Neural cell (in vitro differentiated cells): ENCODE measurements around the gene SLC25A46. TPM values are rescaled to one million over a fixed set of nuclear protein-coding genes. Genes with fewer than 3 reads are reported as not detected.

Experiments used
- H2AFZ ChIP-seq: fragments of 200-600, 300-800 bp; sonication (generic), shearing (Covaris generic); 2 replicates; pipeline ENCODE4 v1.6.0; 2014; ENCODE audit warnings: low read depth, mild to moderate bottlenecking, antibody characterized with exemption, low read length, moderate library complexity
- H3F3A ChIP-seq: fragments of 200-600 bp; shearing (Covaris generic); 2 replicates; pipeline ENCODE4 v1.6.1; 2016; ENCODE audit warnings: mild to moderate bottlenecking, moderate library complexity, mixed read lengths, antibody characterized with exemption, low read length; ENCODE audit not compliant: insufficient read depth, poor library complexity, severe bottlenecking
- H3K27ac ChIP-seq: fragments of 200-600, 300-800 bp; sonication (generic), shearing (Covaris generic); 2 replicates; pipeline ENCODE4 v1.5.1; 2014; ENCODE audit warnings: mild to moderate bottlenecking, low read length, moderate library complexity
- H3K27me3 ChIP-seq: fragments of 300-800, 200-600 bp; sonication (generic), shearing (Covaris generic); 2 replicates; pipeline ENCODE4 v1.6.0; 2014; ENCODE audit warnings: mild to moderate bottlenecking, low read depth, low read length, moderate library complexity; ENCODE audit not compliant: insufficient read depth
- H3K36me3 ChIP-seq: fragments of 300-800, 200-600 bp; sonication (generic), shearing (Covaris generic); 2 replicates; pipeline ENCODE4 v1.5.1; 2014; ENCODE audit warnings: mild to moderate bottlenecking, antibody characterized with exemption, low read length, moderate library complexity; ENCODE audit not compliant: insufficient read depth
- H3K4me2 ChIP-seq: fragments of 300-800, 200-600 bp; sonication (generic), shearing (Covaris generic); 2 replicates; pipeline ENCODE4 v1.6.0; 2014; ENCODE audit warnings: mild to moderate bottlenecking, low read length
- H3K4me3 ChIP-seq: fragments of 300-800, 200-600 bp; sonication (generic), shearing (Covaris generic); 2 replicates; pipeline ENCODE4 v1.5.1; 2014; ENCODE audit warnings: mild to moderate bottlenecking, low read length, moderate library complexity
- H3K79me2 ChIP-seq: fragments of 200-600 bp; shearing (Covaris generic); replicated peaks from 2 replicates; pipeline ENCODE4 v1.6.0; 2014; ENCODE audit warnings: mild to moderate bottlenecking, low read length, moderate library complexity; ENCODE audit not compliant: insufficient read depth
- H3K9ac ChIP-seq: fragments of 300-800, 200-600 bp; sonication (generic), shearing (Covaris generic); 2 replicates; pipeline ENCODE4 v1.6.1; 2016; ENCODE audit warnings: mild to moderate bottlenecking, low read length, mixed read lengths
- H3K9me2 ChIP-seq: fragments of 200-600 bp; shearing (Covaris generic); 2 replicates; pipeline ENCODE4 v1.6.1; 2016; ENCODE audit warnings: mild to moderate bottlenecking, low read length, mixed read lengths; ENCODE audit not compliant: insufficient read depth
- H3K9me3 ChIP-seq: fragments of 200-600, 300-800 bp; sonication (generic), shearing (Covaris generic); 2 replicates; pipeline ENCODE4 v1.6.1; 2016; ENCODE audit warnings: mild to moderate bottlenecking, mixed run types, low read length, moderate library complexity, mixed read lengths
- H4K20me1 ChIP-seq: fragments of 200-600 bp; shearing (Covaris generic); 2 replicates; pipeline ENCODE4 v1.6.1; 2016; ENCODE audit warnings: mild to moderate bottlenecking, mixed run types; ENCODE audit not compliant: insufficient read depth
- CTCF ChIP-seq: fragments of 450-650 bp; IDR thresholded peaks from 2 replicates; pipeline ENCODE4 v1.5.1; 2014; ENCODE audit warnings: antibody characterized with exemption, mild to moderate bottlenecking, moderate library complexity; ENCODE audit not compliant: poor library complexity, severe bottlenecking
- EP300 ChIP-seq: fragments of 450-650 bp; conservative IDR thresholded peaks from 2 replicates; pipeline ENCODE4 v1.6.1; 2014; ENCODE audit warnings: antibody characterized with exemption, mild to moderate bottlenecking, moderate library complexity; ENCODE audit not compliant: poor library complexity, severe bottlenecking
- EZH2 ChIP-seq: fragments of 200-600, 300-800 bp; shearing (Covaris generic), sonication (generic); IDR thresholded peaks from 2 replicates; pipeline ENCODE4 v1.6.1; 2014; ENCODE audit warnings: antibody characterized with exemption, low read length, borderline replicate concordance, mild to moderate bottlenecking; ENCODE audit not compliant: insufficient read depth, poor library complexity, severe bottlenecking
- MXI1 ChIP-seq: fragments of 450-650 bp; conservative IDR thresholded peaks from 2 replicates; pipeline ENCODE4 v1.6.1; 2014; ENCODE audit warnings: antibody characterized with exemption, mild to moderate bottlenecking; ENCODE audit not compliant: poor library complexity, severe bottlenecking
- POLR2AphosphoS5 ChIP-seq: IDR thresholded peaks from 2 replicates; pipeline ENCODE4 v1.6.1; 2012
- RAD21 ChIP-seq: fragments of 450-650 bp; conservative IDR thresholded peaks from 2 replicates; pipeline ENCODE4 v1.6.1; 2014; ENCODE audit warnings: antibody characterized with exemption, mild to moderate bottlenecking, moderate library complexity
- REST ChIP-seq: IDR thresholded peaks from 2 replicates; pipeline ENCODE4 v1.6.1; 2012; ENCODE audit warnings: borderline replicate concordance
- SMC3 ChIP-seq: fragments of 450-650 bp; conservative IDR thresholded peaks from 2 replicates; pipeline ENCODE4 v1.6.1; 2014; ENCODE audit warnings: antibody characterized with exemption, mild to moderate bottlenecking, moderate library complexity; ENCODE audit not compliant: poor library complexity
- TAF1 ChIP-seq: IDR thresholded peaks from 2 replicates; pipeline ENCODE4 v1.6.1; 2012; ENCODE audit warnings: low read depth
- polyA plus RNA-seq: library from polyadenylated mRNA; depleted of rRNA; stranded (reverse); fragments of >200 nt; gene quantifications from 2 replicates; pipeline ENCODE4 v1.2.3, GENCODE V29; 2014

Gene SLC25A46
- polyA plus RNA-seq, 1 donor from 2014 or later = 118 TPM

GRCh38 chr5:110707260-110707844 lies 31.5 kb upstream of the SLC25A46 start:
- Histone ChIP-seq H2AFZ (no peak overlapping the region), H3F3A (no peaks in the 10 kb centered on the region), H3K27me3 (no peaks in the 10 kb centered on the region), H3K27ac (no peak overlapping the region), H3K4me2 (no peak overlapping the region), H3K9me2 (no peaks in the 10 kb centered on the region), H3K36me3 (no peaks in the 10 kb centered on the region), H4K20me1 (no peaks in the 10 kb centered on the region), H3K9ac (no peak overlapping the region), H3K9me3 (no peaks in the 10 kb centered on the region), H3K79me2 (no peaks in the 10 kb centered on the region), H3K4me3 (no peak overlapping the region)
- no peak for TF ChIP-seq REST
- TF ChIP-seq RAD21 = no peak
- no peak for TF ChIP-seq EP300
- TF ChIP-seq POLR2AphosphoS5 = no peak
- TF ChIP-seq MXI1 = no peak

GRCh38 chr5:110716247-110717245 lies 22.3 kb upstream of the SLC25A46 start:
- H3K9me3 ChIP-seq = no peaks in the 10 kb centered on the region
- H2AFZ ChIP-seq = no peak overlapping the region
- no peaks in the 10 kb centered on the region for H3K9me2 ChIP-seq
- TF ChIP-seq EZH2 = no peak
- TF ChIP-seq SMC3 = no peak
- no peak for TF ChIP-seq POLR2AphosphoS5
- TF ChIP-seq CTCF = no peak
- no peak for TF ChIP-seq MXI1
- no peak for TF ChIP-seq RAD21
- no peak for TF ChIP-seq REST
- TF ChIP-seq EP300 = no peak
- TF ChIP-seq TAF1 = no peak
- no peak overlapping the region for H3K4me2 ChIP-seq
- H3K27ac ChIP-seq = no peak overlapping the region
- no peaks in the 10 kb centered on the region for H3K79me2 ChIP-seq
- no peaks in the 10 kb centered on the region for H3K27me3 ChIP-seq
- H4K20me1 ChIP-seq = no peaks in the 10 kb centered on the region
- no peaks in the 10 kb centered on the region for H3F3A ChIP-seq
- H3K4me3 ChIP-seq = no peak overlapping the region
- H3K36me3 ChIP-seq = no peaks in the 10 kb centered on the region
- no peak overlapping the region for H3K9ac ChIP-seq
